ENCODE measurements around the gene POPDC2. TPM values are rescaled to one million over a fixed set of nuclear protein-coding genes. Genes with fewer than 3 reads are reported as not detected.

The POPDC2 gene
- total and polyA plus RNA-seq, 10 of the 15 experiments (the other 5 are each of a cell fraction or from before 2014, with no cell fraction given), result 1.8 to 12.7 (median 3.5) TPM

- no peak for TF ChIP-seq ZBTB4 (CRISPR knock-in tag; IDR thresholded peaks at IDR 0.05)
- no peak for TF ChIP-seq ZBTB33 (IDR thresholded peaks at IDR 0.05)
- no peak; the same call in 1 of the 2 replicates for TF ChIP-seq ZNF217 (IDR thresholded peaks at IDR 0.05)
- TF ChIP-seq SMARCA5 (IDR thresholded peaks at IDR 0.05), result no peak
- TF ChIP-seq MEF2A (IDR thresholded peaks at IDR 0.05; ENCODE audit: insufficient read depth, low read depth, low read length), result peak; percentile 62; the same call in 1 of the 2 replicates
- TF ChIP-seq REST (IDR thresholded peaks at IDR 0.05; ENCODE audit: low read depth, low read length), result no peak
- TF ChIP-seq MEF2B (IDR thresholded peaks at IDR 0.05; ENCODE audit: partially characterized antibody, poor library complexity, severe bottlenecking), result peak; percentile 41
- peak; percentile 83 for TF ChIP-seq ZNF687 (IDR thresholded peaks at IDR 0.05)
- TF ChIP-seq WRNIP1 (IDR thresholded peaks at IDR 0.05; ENCODE audit: borderline replicate concordance, low read depth, low read length), result no peak
- TF ChIP-seq TAF1 (IDR thresholded peaks at IDR 0.05; ENCODE audit: borderline replicate concordance, low read depth, low read length), result no peak
- 0 out of 2 replicates have a peak, but pooled peaks have one; percentile 51 for TF ChIP-seq GABPA (IDR thresholded peaks at IDR 0.05; ENCODE audit: low read depth)
- peak; percentile 68; the same call in 1 of the 2 replicates for TF ChIP-seq NBN (IDR thresholded peaks at IDR 0.05)
- peak; percentile 90 for TF ChIP-seq GATAD2B (conservative IDR thresholded peaks at IDR 0.05; ENCODE audit: low read depth)
- peak; percentile 91 for TF ChIP-seq MTA2 (IDR thresholded peaks at IDR 0.05; ENCODE audit: low read depth)
Observed at GRCh38 chr3:119700269-119700919, 40.0 kb upstream of the POPDC2 start (continued).
